ENCODE measurements around the gene TSPYL4. TPM values are rescaled to one million over a fixed set of nuclear protein-coding genes. Genes with fewer than 3 reads are reported as not detected.

TSPYL4 gene
- total RNA-seq, 1 donor from 2014 or later, result 27.6 TPM

DNA sequence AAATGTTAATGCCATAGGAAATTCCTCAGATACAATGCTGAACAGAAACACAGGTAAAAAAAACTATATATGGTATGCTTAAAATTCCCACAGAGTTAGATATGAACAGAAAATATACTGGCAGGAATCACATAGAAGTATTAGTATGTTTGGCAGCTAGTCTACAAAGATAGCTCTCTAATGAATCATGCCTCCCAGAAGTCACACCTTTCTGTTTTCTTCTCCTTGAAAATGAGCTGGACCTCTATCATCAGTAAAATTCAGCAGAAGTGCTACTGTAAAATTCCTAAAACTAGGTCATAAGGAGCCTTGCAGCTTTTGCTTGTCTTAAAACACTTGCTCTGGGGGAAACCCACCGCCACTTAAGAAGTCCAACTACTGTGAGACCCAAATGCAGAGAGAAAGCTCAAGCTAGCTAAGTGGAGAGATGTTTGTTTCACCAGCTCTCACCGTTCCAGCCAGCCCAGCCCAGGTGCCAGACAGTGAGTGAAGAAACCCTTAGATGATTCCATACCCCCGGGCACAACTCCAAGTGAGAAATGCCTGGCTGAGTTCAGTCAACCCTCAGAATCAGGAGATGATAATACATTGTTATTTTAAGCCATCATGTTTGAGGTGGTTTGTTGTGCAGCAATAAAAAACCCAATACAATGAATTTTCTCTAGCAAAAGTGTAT is 43.0 kb downstream of the TSPYL4 start:
- Mint-ChIP-seq H3K27me3 (ENCODE audit: low read depth) (no peaks in the 10 kb centered on the region), H3K27ac (ENCODE audit: unreplicated experiment) (peak overlapping the region; percentile 8), H3K36me3 (ENCODE audit: low read depth) (no peaks in the 10 kb centered on the region), H3K9me3 (ENCODE audit: low read depth) (no peaks in the 10 kb centered on the region), H3K4me1 (ENCODE audit: low read depth) (peaks cover 26% of the 10 kb centered on the region), H3K4me3 (ENCODE audit: unreplicated experiment) (no peak overlapping the region)
- TF ChIP-seq, protein P1, sequence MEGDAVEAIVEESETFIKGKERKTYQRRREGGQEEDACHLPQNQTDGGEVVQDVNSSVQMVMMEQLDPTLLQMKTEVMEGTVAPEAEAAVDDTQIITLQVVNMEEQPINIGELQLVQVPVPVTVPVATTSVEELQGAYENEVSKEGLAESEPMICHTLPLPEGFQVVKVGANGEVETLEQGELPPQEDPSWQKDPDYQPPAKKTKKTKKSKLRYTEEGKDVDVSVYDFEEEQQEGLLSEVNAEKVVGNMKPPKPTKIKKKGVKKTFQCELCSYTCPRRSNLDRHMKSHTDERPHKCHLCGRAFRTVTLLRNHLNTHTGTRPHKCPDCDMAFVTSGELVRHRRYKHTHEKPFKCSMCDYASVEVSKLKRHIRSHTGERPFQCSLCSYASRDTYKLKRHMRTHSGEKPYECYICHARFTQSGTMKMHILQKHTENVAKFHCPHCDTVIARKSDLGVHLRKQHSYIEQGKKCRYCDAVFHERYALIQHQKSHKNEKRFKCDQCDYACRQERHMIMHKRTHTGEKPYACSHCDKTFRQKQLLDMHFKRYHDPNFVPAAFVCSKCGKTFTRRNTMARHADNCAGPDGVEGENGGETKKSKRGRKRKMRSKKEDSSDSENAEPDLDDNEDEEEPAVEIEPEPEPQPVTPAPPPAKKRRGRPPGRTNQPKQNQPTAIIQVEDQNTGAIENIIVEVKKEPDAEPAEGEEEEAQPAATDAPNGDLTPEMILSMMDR (IDR thresholded peaks at IDR 0.05), result no peak
- no peak for DNase-seq (ENCODE audit: low spot score)

- Mint-ChIP-seq H3K36me3 (ENCODE audit: low read depth) (no peaks in the 10 kb centered on the region), H3K27me3 (ENCODE audit: low read depth) (no peaks in the 10 kb centered on the region), H3K4me1 (ENCODE audit: low read depth) (peaks cover 32% of the 10 kb centered on the region), H3K9me3 (ENCODE audit: low read depth) (no peaks in the 10 kb centered on the region), H3K27ac (ENCODE audit: unreplicated experiment) (no peak overlapping the region), H3K4me3 (ENCODE audit: unreplicated experiment) (no peak overlapping the region)
- TF ChIP-seq, protein P1 (IDR thresholded peaks at IDR 0.05), result no peak
- DNase-seq (ENCODE audit: low spot score), result no peak
Measured at GRCh38 chr6:116210316-116210715, 43.6 kb downstream of the TSPYL4 start.

DNA sequence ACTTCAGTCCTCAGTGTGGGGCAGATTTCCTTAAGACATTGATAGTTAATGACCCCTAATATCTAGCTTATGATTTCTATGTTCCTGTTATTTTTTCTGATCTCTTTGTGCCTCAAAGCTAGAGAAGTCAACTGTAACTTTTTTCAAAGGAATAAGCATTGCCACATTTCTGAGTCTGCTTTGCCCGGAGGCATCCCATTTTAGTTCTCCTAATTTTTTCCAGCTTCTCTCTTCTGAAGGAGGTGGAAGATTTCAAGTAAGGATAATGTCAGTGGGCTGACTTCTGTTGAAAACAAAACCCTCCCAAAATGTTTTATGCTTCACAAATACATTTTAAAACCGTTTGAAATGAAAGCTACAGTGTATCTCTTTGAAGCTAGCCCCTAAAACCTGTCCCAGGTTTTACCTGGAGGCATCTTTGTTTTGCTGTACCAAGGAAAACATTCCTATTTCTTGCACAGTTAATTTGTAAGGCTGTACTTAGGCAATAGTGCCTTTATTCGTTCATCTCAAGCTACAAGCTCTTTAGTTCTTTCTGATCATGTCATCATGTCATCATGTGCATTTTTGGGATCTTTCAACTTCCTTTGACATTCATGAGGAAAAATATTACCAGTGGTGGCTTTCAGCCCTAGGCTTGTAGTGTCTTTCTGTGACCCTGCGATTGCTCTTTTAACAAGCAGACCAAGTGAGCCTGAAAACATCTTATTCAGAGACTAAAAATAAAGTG is 45.7 kb downstream of the TSPYL4 start:
- TF ChIP-seq, protein P1 (IDR thresholded peaks at IDR 0.05), result no peak

GRCh38 chr6:116206231-116206903 is 47.5 kb downstream of the TSPYL4 start:
- H3K9me3 Mint-ChIP-seq (ENCODE audit: low read depth), result no peaks in the 10 kb centered on the region
- no peaks in the 10 kb centered on the region for H3K27me3 Mint-ChIP-seq (ENCODE audit: low read depth)
- H3K4me1 Mint-ChIP-seq (ENCODE audit: low read depth), result peaks cover 40% of the 10 kb centered on the region
- H3K27ac Mint-ChIP-seq (ENCODE audit: unreplicated experiment), result no peak overlapping the region
- TF ChIP-seq, protein P1 (IDR thresholded peaks at IDR 0.05), result no peak
- DNase-seq (ENCODE audit: low spot score), result no peak
- H3K36me3 Mint-ChIP-seq (ENCODE audit: low read depth), result no peaks in the 10 kb centered on the region
- no peak overlapping the region for H3K4me3 Mint-ChIP-seq (ENCODE audit: unreplicated experiment)

More for the DNA sequence above, 45.7 kb downstream of the TSPYL4 start:
- Mint-ChIP-seq H3K4me1 (ENCODE audit: low read depth) (peaks cover 40% of the 10 kb centered on the region), H3K27me3 (ENCODE audit: low read depth) (no peaks in the 10 kb centered on the region), H3K36me3 (ENCODE audit: low read depth) (no peaks in the 10 kb centered on the region), H3K4me3 (ENCODE audit: unreplicated experiment) (no peak overlapping the region), H3K9me3 (ENCODE audit: low read depth) (no peaks in the 10 kb centered on the region), H3K27ac (ENCODE audit: unreplicated experiment) (no peak overlapping the region)
- DNase-seq (ENCODE audit: low spot score), result no peak

DNA sequence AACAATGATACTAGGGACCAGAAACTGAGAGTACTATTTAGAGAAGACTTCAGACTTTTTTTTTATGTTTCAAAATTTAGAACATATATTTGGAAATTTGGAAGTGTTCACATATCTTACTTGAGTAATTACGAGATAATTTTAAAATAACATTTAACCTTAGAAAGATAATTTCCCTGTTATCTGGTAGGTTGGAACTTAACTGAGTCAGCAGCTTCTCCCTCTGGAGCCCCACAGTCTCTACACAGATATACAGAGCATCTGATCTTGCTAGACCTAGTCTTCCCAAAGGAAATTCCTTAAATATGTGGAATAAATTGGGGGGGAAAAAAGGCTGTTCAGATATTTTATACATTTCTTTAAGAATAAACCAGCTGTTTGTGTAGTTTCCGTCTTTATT is 48.6 kb downstream of the TSPYL4 start:
- Mint-ChIP-seq H3K4me1 (ENCODE audit: low read depth) (peaks cover 37% of the 10 kb centered on the region), H3K4me3 (ENCODE audit: unreplicated experiment) (no peak overlapping the region), H3K9me3 (ENCODE audit: low read depth) (no peaks in the 10 kb centered on the region), H3K36me3 (ENCODE audit: low read depth) (no peaks in the 10 kb centered on the region), H3K27ac (ENCODE audit: unreplicated experiment) (no peak overlapping the region), H3K27me3 (ENCODE audit: low read depth) (no peaks in the 10 kb centered on the region)
- TF ChIP-seq, protein P1 (IDR thresholded peaks at IDR 0.05), result no peak
- DNase-seq (ENCODE audit: low spot score), result no peak
